WI38 (cell line): ENCODE data around the gene PATL1.
"Not testable (repeated sequence)": the region's sequence is repeated elsewhere in the genome, so short reads cannot be mapped to it uniquely, and the experiment has no call there.

ENCODE experiments used
- H3K4me3 ChIP-seq: 2 replicates; pipeline ENCODE4 v1.5.1; 2011; ENCODE audit warnings: low read depth, mild to moderate bottlenecking, control low read depth, low read length
- CTCF ChIP-seq: IDR thresholded peaks from 2 replicates; pipeline ENCODE4 v1.5.1; 2012; ENCODE audit warnings: low read depth, mild to moderate bottlenecking, control low read depth, low read length

The PATL1 gene

GRCh38 chr11:59629996-59630395, 38.8 kb downstream of the PATL1 start:
- TF ChIP-seq CTCF = no peak
- H3K4me3 ChIP-seq = no peak overlapping the region

DNA sequence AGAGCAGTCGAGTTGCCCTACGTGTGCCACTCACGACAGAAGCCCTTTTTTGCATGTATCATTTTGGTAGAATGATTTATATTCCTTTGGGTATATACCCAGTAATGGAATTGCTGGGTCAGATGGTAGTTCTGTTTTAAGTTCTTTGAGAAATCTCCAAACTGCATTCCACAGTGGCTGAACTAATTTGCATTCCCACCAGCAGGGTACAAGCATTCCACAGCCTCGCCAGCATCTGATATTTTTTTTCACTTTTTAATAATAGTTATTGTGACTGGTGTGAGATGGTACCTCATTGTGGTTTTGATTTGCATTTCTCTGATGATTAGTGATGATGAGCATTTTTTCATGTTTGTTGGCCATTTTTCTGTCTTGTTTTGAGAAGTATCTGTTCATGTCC, 41.9 kb downstream of the PATL1 start:
- not testable (repeated sequence) for H3K4me3 ChIP-seq

DNA sequence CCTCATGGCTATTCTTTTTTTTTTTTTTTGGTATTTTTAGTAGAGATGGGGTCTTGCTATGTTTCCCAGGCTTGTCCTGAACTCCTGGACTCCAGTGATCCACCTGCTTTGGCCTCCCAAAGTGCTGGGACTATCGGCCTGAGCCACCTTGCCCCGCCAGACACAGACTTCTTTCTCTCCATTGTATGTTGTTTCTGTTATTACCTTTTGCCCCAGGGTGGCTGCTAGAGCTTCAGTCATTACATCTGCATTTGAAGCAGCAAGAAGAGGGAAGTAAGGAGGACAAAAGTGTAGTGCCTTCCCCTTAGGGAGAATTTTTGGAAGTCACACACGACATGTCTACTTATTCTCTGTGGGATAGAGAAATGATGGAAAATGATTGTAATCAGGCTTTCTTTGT, 43.1 kb downstream of the PATL1 start:
- H3K4me3 ChIP-seq = no peak overlapping the region
- no peak for TF ChIP-seq CTCF

DNA sequence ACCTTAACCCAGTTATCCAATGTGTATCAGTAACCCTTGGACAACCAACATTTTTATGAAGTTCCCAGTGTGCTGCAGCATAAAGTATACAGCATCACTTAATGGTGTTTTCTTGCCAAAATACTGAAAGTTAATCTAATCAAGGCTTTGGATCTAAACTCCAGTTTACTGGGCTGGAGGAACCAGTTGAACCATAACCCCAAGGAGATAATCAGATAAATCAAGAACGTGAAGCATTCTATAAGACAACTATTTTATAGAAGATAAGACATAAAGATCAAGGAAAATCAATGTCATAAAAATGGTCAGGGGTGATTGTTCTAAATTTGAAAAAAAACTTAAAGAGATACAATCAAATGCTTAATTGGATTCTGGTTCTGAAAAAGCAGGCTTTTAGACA, 51.0 kb downstream of the PATL1 start:
- no peak overlapping the region for H3K4me3 ChIP-seq
- TF ChIP-seq CTCF = no peak

- H3K4me3 ChIP-seq = peak overlapping the region; percentile 58
- TF ChIP-seq CTCF = no peak
Measured at GRCh38 chr11:59616396-59616982, 52.3 kb downstream of the PATL1 start.

- peak within 1 kb of the TSS; percentile 99 for H3K4me3 ChIP-seq
- TF ChIP-seq CTCF = no peak
Measured at GRCh38 chr11:59615637-59616395, 53.0 kb downstream of the PATL1 start, which contains the start of gene OSBP. Gene OSBP, minus strand, starts transcription at chr11:59615774. Its CDS starts 110 bp downstream, at chr11:59615664.

- peak overlapping the region; percentile 99 for H3K4me3 ChIP-seq
- TF ChIP-seq CTCF = no peak
Measured at GRCh38 chr11:59615120-59615636, 53.7 kb downstream of the PATL1 start.
